ENCODE data around the gene CYBA. TPM values are rescaled to one million over a fixed set of nuclear protein-coding genes. Genes with fewer than 3 reads are reported as not detected.

The CYBA gene
- polyA plus RNA-seq, 1 donor from 2014 or later: 6.3 TPM

GRCh38 chr16:88633684-88634140 is 17.1 kb downstream of the CYBA start:
- no peak for TF ChIP-seq RAD21 (conservative IDR thresholded peaks at IDR 0.05)
- TF ChIP-seq SMC3 (conservative IDR thresholded peaks at IDR 0.05; ENCODE audit: poor library complexity): no peak
- TF ChIP-seq, protein P1, sequence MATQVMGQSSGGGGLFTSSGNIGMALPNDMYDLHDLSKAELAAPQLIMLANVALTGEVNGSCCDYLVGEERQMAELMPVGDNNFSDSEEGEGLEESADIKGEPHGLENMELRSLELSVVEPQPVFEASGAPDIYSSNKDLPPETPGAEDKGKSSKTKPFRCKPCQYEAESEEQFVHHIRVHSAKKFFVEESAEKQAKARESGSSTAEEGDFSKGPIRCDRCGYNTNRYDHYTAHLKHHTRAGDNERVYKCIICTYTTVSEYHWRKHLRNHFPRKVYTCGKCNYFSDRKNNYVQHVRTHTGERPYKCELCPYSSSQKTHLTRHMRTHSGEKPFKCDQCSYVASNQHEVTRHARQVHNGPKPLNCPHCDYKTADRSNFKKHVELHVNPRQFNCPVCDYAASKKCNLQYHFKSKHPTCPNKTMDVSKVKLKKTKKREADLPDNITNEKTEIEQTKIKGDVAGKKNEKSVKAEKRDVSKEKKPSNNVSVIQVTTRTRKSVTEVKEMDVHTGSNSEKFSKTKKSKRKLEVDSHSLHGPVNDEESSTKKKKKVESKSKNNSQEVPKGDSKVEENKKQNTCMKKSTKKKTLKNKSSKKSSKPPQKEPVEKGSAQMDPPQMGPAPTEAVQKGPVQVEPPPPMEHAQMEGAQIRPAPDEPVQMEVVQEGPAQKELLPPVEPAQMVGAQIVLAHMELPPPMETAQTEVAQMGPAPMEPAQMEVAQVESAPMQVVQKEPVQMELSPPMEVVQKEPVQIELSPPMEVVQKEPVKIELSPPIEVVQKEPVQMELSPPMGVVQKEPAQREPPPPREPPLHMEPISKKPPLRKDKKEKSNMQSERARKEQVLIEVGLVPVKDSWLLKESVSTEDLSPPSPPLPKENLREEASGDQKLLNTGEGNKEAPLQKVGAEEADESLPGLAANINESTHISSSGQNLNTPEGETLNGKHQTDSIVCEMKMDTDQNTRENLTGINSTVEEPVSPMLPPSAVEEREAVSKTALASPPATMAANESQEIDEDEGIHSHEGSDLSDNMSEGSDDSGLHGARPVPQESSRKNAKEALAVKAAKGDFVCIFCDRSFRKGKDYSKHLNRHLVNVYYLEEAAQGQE (IDR thresholded peaks at IDR 0.05; ENCODE audit: borderline replicate concordance): no peak
- TF ChIP-seq POLR2AphosphoS5 (IDR thresholded peaks at IDR 0.05): no peak
- TF ChIP-seq MXI1 (conservative IDR thresholded peaks at IDR 0.05; ENCODE audit: poor library complexity, severe bottlenecking): no peak
- no peak for TF ChIP-seq TAF1 (IDR thresholded peaks at IDR 0.05; ENCODE audit: low read depth)
- no peak for TF ChIP-seq EZH2 (IDR thresholded peaks at IDR 0.05; ENCODE audit: borderline replicate concordance, insufficient read depth, low read length, poor library complexity, severe bottlenecking)
- no peak for TF ChIP-seq EP300 (conservative IDR thresholded peaks at IDR 0.05; ENCODE audit: poor library complexity, severe bottlenecking)
- TF ChIP-seq, protein P2, sequence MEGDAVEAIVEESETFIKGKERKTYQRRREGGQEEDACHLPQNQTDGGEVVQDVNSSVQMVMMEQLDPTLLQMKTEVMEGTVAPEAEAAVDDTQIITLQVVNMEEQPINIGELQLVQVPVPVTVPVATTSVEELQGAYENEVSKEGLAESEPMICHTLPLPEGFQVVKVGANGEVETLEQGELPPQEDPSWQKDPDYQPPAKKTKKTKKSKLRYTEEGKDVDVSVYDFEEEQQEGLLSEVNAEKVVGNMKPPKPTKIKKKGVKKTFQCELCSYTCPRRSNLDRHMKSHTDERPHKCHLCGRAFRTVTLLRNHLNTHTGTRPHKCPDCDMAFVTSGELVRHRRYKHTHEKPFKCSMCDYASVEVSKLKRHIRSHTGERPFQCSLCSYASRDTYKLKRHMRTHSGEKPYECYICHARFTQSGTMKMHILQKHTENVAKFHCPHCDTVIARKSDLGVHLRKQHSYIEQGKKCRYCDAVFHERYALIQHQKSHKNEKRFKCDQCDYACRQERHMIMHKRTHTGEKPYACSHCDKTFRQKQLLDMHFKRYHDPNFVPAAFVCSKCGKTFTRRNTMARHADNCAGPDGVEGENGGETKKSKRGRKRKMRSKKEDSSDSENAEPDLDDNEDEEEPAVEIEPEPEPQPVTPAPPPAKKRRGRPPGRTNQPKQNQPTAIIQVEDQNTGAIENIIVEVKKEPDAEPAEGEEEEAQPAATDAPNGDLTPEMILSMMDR (IDR thresholded peaks at IDR 0.05; ENCODE audit: poor library complexity, severe bottlenecking): no peak
- no peak overlapping the region for H3K27ac ChIP-seq (ENCODE audit: low read length)
- no peaks in the 10 kb centered on the region for H4K20me1 ChIP-seq (ENCODE audit: insufficient read depth)
- no peaks in the 10 kb centered on the region for H3K36me3 ChIP-seq (ENCODE audit: insufficient read depth, low read length)
- H2AFZ ChIP-seq (ENCODE audit: low read depth, low read length): no peak overlapping the region
- H3K27me3 ChIP-seq (ENCODE audit: insufficient read depth, low read depth, low read length): peaks cover 13% of the 10 kb centered on the region
- H3F3A ChIP-seq (ENCODE audit: insufficient read depth, low read length, poor library complexity, severe bottlenecking): no peaks in the 10 kb centered on the region
- no peaks in the 10 kb centered on the region for H3K9me2 ChIP-seq (ENCODE audit: insufficient read depth, low read length)
- no peaks in the 10 kb centered on the region for H3K9me3 ChIP-seq (ENCODE audit: low read length)
- no peaks in the 10 kb centered on the region for H3K79me2 ChIP-seq (replicated peaks; ENCODE audit: insufficient read depth, low read length)
- no peak overlapping the region for H3K4me3 ChIP-seq (ENCODE audit: low read length)
- H3K9ac ChIP-seq (ENCODE audit: low read length): no peak overlapping the region
- H3K4me2 ChIP-seq (ENCODE audit: low read length): no peak overlapping the region

DNA sequence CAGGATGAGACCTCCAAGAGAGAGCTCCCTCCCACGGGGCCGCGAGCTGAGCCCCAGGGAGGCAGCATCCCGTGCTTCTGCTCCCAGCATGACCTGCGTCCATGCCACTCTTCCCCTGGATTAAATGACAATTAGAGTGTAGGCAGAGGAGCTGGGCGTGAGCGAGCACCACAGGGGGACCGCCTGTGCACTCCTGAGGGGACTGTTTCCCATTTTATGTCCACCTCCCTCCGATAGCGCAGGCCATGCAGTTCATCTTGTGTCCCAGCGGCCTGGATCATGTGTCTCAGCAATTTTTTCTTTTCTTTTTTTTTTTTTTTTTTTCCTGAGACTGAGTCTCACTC is 18.3 kb downstream of the CYBA start:
- H3K9ac ChIP-seq (ENCODE audit: low read length): no peak overlapping the region
- no peaks in the 10 kb centered on the region for H4K20me1 ChIP-seq (ENCODE audit: insufficient read depth)
- TF ChIP-seq, protein P1 (IDR thresholded peaks at IDR 0.05; ENCODE audit: borderline replicate concordance): no peak
- TF ChIP-seq EZH2 (IDR thresholded peaks at IDR 0.05; ENCODE audit: borderline replicate concordance, insufficient read depth, low read length, poor library complexity, severe bottlenecking) (no peak), TAF1 (IDR thresholded peaks at IDR 0.05; ENCODE audit: low read depth) (no peak), RAD21 (conservative IDR thresholded peaks at IDR 0.05) (no peak), SMC3 (conservative IDR thresholded peaks at IDR 0.05; ENCODE audit: poor library complexity) (no peak), POLR2AphosphoS5 (IDR thresholded peaks at IDR 0.05) (no peak), EP300 (conservative IDR thresholded peaks at IDR 0.05; ENCODE audit: poor library complexity, severe bottlenecking) (no peak), MXI1 (conservative IDR thresholded peaks at IDR 0.05; ENCODE audit: poor library complexity, severe bottlenecking) (no peak)
- TF ChIP-seq, protein P2 (IDR thresholded peaks at IDR 0.05; ENCODE audit: poor library complexity, severe bottlenecking): no peak
- H3K79me2 ChIP-seq (replicated peaks; ENCODE audit: insufficient read depth, low read length): no peaks in the 10 kb centered on the region
- H3F3A ChIP-seq (ENCODE audit: insufficient read depth, low read length, poor library complexity, severe bottlenecking): no peaks in the 10 kb centered on the region
- no peak overlapping the region for H3K4me3 ChIP-seq (ENCODE audit: low read length)
- H3K4me2 ChIP-seq (ENCODE audit: low read length): no peak overlapping the region
- peaks cover 13% of the 10 kb centered on the region for H3K27me3 ChIP-seq (ENCODE audit: insufficient read depth, low read depth, low read length)
- no peak overlapping the region for H2AFZ ChIP-seq (ENCODE audit: low read depth, low read length)
- H3K9me3 ChIP-seq (ENCODE audit: low read length): no peaks in the 10 kb centered on the region
- H3K27ac ChIP-seq (ENCODE audit: low read length): no peak overlapping the region
- H3K36me3 ChIP-seq (ENCODE audit: insufficient read depth, low read length): no peaks in the 10 kb centered on the region
- H3K9me2 ChIP-seq (ENCODE audit: insufficient read depth, low read length): no peaks in the 10 kb centered on the region
